Ascending aorta (tissue), 2 donors: Measurements from ENCODE around the gene MKKS. TPM values are rescaled to one million over a fixed set of nuclear protein-coding genes. Genes with fewer than 3 reads are reported as not detected.

Source experiments
- DNase-seq, 2 donors: peaks; one replicate each; pipeline ENCODE4 v3.0.0-alpha.2; 2019; ENCODE audit warnings: low spot score in 2 of 2
- H3K27ac ChIP-seq, 2 donors: fragments of 200-600 bp; sonication (generic); one replicate each; pipeline ENCODE4 v1.5.1; 2016 to 2017; ENCODE audit warnings: mild to moderate bottlenecking in 1 of 2
- H3K27me3 ChIP-seq: fragments of 200-600 bp; sonication (generic); one replicate; pipeline ENCODE4 v1.5.1; 2017
- H3K36me3 ChIP-seq, 2 donors: fragments of 200-600 bp; sonication (generic); one replicate each; pipeline ENCODE4 v1.5.1; 2016
- H3K4me1 ChIP-seq, 2 donors: fragments of 200-600 bp; sonication (generic); one replicate each; pipeline ENCODE4 v1.5.1; 2016 to 2017; ENCODE audit warnings: mild to moderate bottlenecking in 1 of 2
- H3K4me3 ChIP-seq, 2 donors: fragments of 200-600 bp; sonication (generic); one replicate each; pipeline ENCODE4 v1.5.1; 2016 to 2017; ENCODE audit warnings: mild to moderate bottlenecking in 1 of 2
- H3K9me3 ChIP-seq, 2 donors: fragments of 200-600 bp; sonication (generic); one replicate each; pipeline ENCODE4 v1.5.1; 2016
- intact Hi-C: fragments of 100-400 bp; cut with DNase I; formaldehyde crosslinking; loops from one replicate; pipeline ENCODE4 v1.15.1; 2023
- total RNA-seq: library from RNA; depleted of rRNA; stranded (reverse); fragments of >200 nt; gene quantifications from one replicate; pipeline ENCODE4 v1.1.0, GENCODE V29; 2016
- TF ChIP-seq, protein P1 (sequence below), 3 experiments: fragments of 200-600 bp in 2 of 3; fragments of 450-650 bp in 1 of 3; sonication (generic) in 2 of 3; IDR thresholded peaks; one replicate each; pipeline ENCODE4 v1.5.1; 2016 to 2019; ENCODE audit warnings: antibody characterized with exemption in 3 of 3, mild to moderate bottlenecking in 1 of 3, moderate library complexity in 1 of 3

MKKS gene
- total RNA-seq, 1 donor from 2014 or later, result 7.3 TPM

DNA sequence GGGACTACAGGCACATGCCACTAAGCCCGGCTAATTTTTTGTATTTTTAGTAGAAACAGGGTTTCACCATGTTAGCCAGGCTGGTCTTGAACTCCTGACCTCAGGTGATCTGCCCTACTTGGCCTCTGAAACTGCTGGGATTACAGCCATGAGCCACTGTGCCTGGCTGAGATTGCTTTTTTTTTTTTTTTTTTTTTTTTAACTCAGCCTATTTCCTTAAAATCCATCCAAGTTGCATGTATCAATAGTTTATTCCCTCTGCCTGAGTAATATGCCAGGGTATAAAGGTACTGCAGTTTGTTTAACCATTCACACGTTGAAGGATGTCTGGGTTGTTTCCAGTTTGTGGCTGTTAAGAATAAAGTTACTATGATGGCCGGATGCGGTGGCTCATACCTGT is 11.7 kb upstream of the MKKS start:
- intact Hi-C loops, result no loop called here
- TF ChIP-seq, protein P1, sequence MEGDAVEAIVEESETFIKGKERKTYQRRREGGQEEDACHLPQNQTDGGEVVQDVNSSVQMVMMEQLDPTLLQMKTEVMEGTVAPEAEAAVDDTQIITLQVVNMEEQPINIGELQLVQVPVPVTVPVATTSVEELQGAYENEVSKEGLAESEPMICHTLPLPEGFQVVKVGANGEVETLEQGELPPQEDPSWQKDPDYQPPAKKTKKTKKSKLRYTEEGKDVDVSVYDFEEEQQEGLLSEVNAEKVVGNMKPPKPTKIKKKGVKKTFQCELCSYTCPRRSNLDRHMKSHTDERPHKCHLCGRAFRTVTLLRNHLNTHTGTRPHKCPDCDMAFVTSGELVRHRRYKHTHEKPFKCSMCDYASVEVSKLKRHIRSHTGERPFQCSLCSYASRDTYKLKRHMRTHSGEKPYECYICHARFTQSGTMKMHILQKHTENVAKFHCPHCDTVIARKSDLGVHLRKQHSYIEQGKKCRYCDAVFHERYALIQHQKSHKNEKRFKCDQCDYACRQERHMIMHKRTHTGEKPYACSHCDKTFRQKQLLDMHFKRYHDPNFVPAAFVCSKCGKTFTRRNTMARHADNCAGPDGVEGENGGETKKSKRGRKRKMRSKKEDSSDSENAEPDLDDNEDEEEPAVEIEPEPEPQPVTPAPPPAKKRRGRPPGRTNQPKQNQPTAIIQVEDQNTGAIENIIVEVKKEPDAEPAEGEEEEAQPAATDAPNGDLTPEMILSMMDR (IDR thresholded peaks at IDR 0.05), result no peak
- no peaks in the 10 kb centered on the region for H3K36me3 ChIP-seq
- H3K4me3 ChIP-seq, result no peak overlapping the region
- H3K27ac ChIP-seq, result no peak overlapping the region
- no peaks in the 10 kb centered on the region for H3K4me1 ChIP-seq
- no peaks in the 10 kb centered on the region for H3K9me3 ChIP-seq
- no peak for DNase-seq
- H3K27me3 ChIP-seq, result no peaks in the 10 kb centered on the region

DNA sequence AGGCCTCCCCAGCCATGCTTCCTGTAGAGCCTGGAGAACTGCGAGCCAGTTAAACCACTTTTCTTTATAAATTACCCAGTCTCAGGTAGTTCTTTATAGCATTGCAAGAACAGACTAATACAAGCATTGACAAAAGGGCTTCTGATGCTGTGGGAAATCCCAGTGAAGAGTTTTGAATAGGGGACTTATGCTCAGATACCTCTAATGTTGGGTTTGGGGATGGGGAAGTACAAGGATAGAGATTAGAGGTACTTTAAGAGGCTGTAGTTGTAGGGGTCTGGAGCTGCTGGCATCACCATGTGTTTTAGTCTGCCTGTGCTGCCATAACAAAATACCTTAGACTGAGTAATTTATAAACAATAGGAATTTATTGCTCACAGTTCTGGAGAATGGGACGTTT is 9.9 kb upstream of the MKKS start:
- H3K4me3 ChIP-seq, result no peak overlapping the region
- TF ChIP-seq, protein P1 (IDR thresholded peaks at IDR 0.05), result no peak
- no peaks in the 10 kb centered on the region for H3K4me1 ChIP-seq
- intact Hi-C loops, result no loop called here
- no peaks in the 10 kb centered on the region for H3K9me3 ChIP-seq
- H3K27ac ChIP-seq, result no peak overlapping the region
- H3K36me3 ChIP-seq, result no peaks in the 10 kb centered on the region
- DNase-seq, result no peak
- no peaks in the 10 kb centered on the region for H3K27me3 ChIP-seq

DNA sequence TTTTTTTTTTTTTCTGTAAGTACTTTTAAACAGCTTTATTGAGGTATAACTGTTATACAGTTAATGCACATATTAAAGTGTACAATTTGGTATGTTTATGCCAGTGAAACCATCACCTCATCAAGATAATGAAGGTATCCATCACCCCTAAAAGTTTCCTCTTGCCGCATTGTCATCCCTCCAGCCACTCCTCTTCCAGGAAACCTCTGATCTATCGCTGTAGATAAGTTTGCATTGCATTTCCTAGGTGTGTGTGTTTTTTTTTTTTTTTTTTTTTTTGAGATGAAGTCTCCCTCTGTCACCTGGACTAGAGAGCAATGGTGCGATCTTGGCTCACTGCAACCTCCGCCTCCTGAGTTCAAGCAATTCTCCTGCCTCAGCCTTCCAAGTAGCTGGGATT is 4.2 kb upstream of the MKKS start:
- no peaks in the 10 kb centered on the region for H3K36me3 ChIP-seq
- no peak for DNase-seq
- H3K9me3 ChIP-seq, result no peaks in the 10 kb centered on the region
- no peak overlapping the region for H3K4me3 ChIP-seq
- no peak overlapping the region for H3K27ac ChIP-seq
- H3K4me1 ChIP-seq, result peaks cover under 1 to 5% of the 10 kb centered on the region in 2 donors
- TF ChIP-seq, protein P1 (IDR thresholded peaks at IDR 0.05), result no peak
- no peaks in the 10 kb centered on the region for H3K27me3 ChIP-seq
- intact Hi-C loops, result loop anchor here (10.0 kb wide), 1 partner anchor 167 kb away; no protein-coding TSS in a partner anchor

DNA sequence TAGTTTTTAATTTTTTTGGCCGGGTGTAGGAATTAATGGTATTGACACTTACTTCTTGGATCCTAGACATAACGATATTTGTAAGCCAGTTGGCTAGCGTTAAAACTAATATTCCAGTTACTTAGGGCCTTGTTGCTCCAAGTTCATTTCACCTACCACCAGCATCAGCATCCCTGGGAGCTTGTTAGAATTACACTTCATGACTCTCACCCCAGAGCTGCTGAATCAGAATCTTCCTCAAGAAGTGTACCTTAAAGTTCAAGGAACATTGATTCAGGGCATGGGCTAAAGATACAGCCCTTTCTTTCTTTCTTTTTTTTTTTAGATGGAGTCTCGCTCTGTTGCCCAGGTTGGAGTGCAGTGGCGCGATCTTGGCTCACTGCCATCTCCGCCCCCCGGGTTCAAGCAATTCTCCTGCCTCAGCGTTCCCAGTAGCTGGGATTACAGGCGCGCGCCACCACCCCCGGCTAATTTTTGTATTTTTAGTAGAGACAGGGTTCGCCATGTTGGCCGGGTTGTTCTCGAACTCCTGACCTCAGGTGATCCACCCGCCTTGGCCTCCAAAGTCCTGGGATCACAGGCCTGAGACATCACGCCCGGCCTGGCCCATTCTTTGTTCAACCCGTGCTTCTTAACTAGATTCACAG is 2.2 kb upstream of the MKKS start:
- H3K27ac ChIP-seq, result no peak overlapping the region
- no peaks in the 10 kb centered on the region for H3K36me3 ChIP-seq
- no peaks in the 10 kb centered on the region for H3K9me3 ChIP-seq
- H3K4me3 ChIP-seq, result no peak overlapping the region
- TF ChIP-seq, protein P1 (IDR thresholded peaks at IDR 0.05), result no peak
- no peaks in the 10 kb centered on the region for H3K27me3 ChIP-seq
- H3K4me1 ChIP-seq, result peaks cover 8 to 19% of the 10 kb centered on the region in 2 donors
- DNase-seq, result no peak
- intact Hi-C loops, result loop anchor here (10.0 kb wide), 1 partner anchor 169 kb away; no protein-coding TSS in a partner anchor

DNA sequence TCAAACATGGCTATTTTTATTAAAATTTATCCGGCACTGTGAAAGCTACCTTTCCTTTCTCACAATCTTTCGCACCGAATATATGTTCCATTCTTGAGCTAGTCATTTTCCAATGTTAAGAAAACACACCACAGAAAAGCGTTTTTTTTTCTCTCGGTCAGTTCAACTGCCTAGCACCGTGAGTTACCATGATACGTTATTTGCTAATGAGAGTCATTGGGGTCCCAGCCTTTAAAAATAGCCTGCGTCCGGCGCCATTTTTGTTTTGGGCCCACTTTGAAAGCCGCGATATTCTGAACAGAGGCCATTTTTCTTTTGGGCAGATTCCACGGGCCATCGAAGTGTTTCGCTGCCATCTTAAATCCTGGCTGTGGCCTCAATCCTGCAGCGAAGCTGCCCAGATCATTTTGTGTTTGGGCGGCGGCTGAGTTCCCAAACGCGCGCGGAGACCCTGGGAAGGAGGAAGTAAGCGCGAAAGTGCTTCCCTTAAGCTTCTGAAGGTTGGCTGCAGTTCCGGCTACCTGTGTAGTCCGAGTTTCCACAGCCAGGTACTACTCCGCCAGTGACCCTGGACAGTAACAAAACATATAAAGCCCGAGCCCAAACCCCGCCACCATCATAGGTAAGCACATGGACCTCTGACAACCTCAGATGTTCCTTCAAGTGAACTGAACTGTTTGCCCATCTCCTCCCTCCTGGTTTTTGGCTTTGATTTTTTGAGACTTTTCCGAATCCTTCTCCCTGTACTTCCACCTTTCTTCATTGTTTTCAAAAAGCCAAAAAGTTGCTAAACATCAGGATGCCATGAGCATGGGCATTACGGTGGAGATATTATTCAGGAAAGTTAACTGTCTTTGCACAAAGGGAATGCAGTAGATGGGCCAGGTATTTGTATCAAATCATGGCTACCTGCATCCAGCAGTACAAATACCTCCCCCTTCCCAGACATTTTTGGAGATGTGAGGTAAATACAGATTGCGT is 1.1 kb upstream of the MKKS start, which contains the start of gene SLX4IP:
TSS of gene SLX4IP (plus strand) at position 474 of the 981 bp plus-strand sequence. CDS start 22,900 bp downstream, outside the sequence.
- H3K9me3 ChIP-seq, result no peaks in the 10 kb centered on the region
- H3K4me3 ChIP-seq, result peak within 1 kb of the TSS; percentile 86 to 96
- H3K27ac ChIP-seq, result peak within 1 kb of the TSS; percentile 83 to 84
- H3K4me1 ChIP-seq, result peaks cover 8 to 19% of the 10 kb centered on the region in 2 donors
- TF ChIP-seq, protein P1 (IDR thresholded peaks at IDR 0.05), result no peak
- peak; percentile 71 to 96 for DNase-seq
- intact Hi-C loops, result loop anchor here (1.0 to 10.0 kb wide), 5 partner anchors 170 to 840 kb away; partner anchors contain the start of genes JAG1 and SNAP25
- H3K27me3 ChIP-seq, result no peaks in the 10 kb centered on the region
- H3K36me3 ChIP-seq, result no peaks in the 10 kb centered on the region
